ENCODE data around the gene LTBP3. TPM values are rescaled to one million over a fixed set of nuclear protein-coding genes. Genes with fewer than 3 reads are reported as not detected.

LTBP3 gene
- total and polyA plus RNA-seq, 12 donors, result 42.7 to 92.5 (median 72.8) TPM

DNA sequence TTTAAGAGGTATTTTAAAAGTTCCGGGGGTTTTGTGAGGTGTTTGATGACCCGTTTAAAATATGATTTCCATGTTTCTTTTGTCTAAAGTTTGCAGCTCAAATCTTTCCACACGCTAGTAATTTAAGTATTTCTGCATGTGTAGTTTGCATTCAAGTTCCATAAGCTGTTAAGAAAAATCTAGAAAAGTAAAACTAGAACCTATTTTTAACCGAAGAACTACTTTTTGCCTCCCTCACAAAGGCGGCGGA is 59.5 kb downstream of the LTBP3 start:
- H3K27ac ChIP-seq, result peak overlapping the region; percentile 97 to 100 (median 99)
- TF ChIP-seq, protein P1, sequence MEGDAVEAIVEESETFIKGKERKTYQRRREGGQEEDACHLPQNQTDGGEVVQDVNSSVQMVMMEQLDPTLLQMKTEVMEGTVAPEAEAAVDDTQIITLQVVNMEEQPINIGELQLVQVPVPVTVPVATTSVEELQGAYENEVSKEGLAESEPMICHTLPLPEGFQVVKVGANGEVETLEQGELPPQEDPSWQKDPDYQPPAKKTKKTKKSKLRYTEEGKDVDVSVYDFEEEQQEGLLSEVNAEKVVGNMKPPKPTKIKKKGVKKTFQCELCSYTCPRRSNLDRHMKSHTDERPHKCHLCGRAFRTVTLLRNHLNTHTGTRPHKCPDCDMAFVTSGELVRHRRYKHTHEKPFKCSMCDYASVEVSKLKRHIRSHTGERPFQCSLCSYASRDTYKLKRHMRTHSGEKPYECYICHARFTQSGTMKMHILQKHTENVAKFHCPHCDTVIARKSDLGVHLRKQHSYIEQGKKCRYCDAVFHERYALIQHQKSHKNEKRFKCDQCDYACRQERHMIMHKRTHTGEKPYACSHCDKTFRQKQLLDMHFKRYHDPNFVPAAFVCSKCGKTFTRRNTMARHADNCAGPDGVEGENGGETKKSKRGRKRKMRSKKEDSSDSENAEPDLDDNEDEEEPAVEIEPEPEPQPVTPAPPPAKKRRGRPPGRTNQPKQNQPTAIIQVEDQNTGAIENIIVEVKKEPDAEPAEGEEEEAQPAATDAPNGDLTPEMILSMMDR (IDR thresholded peaks at IDR 0.05), result no peak
- H3K4me3 ChIP-seq, result peak overlapping the region; percentile 68 to 88 (median 84)
- no peaks in the 10 kb centered on the region for H3K9me3 ChIP-seq
- no peak for ATAC-seq
- H3K27me3 ChIP-seq, result no peaks in the 10 kb centered on the region
- peaks cover 22 to 46% (median 35%) of the 10 kb centered on the region in 9 donors for H3K4me1 ChIP-seq
- peaks cover 0 to 36% (median 19%) of the 10 kb centered on the region in 9 donors for H3K36me3 ChIP-seq
- intact Hi-C loops (cut with DNase I), result loop anchor here in 2 of 10 donors (2.0 kb wide), 2 partner anchors 78 to 80 kb away; no protein-coding TSS in a partner anchor
- WGBS, 2 donors, result 0% methylated on average over 6 of the region's 6 CpGs
- no peak for DNase-seq

DNA sequence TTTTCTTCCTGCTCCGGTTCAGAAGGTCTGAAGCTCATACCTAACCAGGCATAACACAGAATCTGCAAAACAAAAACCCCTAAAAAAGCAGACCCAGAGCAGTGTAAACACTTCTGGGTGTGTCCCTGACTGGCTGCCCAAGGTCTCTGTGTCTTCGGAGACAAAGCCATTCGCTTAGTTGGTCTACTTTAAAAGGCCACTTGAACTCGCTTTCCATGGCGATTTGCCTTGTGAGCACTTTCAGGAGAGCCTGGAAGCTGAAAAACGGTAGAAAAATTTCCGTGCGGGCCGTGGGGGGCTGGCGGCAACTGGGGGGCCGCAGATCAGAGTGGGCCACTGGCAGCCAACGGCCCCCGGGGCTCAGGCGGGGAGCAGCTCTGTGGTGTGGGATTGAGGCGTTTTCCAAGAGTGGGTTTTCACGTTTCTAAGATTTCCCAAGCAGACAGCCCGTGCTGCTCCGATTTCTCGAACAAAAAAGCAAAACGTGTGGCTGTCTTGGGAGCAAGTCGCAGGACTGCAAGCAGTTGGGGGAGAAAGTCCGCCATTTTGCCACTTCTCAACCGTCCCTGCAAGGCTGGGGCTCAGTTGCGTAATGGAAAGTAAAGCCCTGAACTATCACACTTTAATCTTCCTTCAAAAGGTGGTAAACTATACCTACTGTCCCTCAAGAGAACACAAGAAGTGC is 60.0 kb downstream of the LTBP3 start:
- Histone ChIP-seq H3K4me3 (peak overlapping the region; percentile 68 to 88 (median 84)), H3K27ac (peak overlapping the region; percentile 97 to 100 (median 99)), H3K36me3 (peaks cover 0 to 31% (median 14%) of the 10 kb centered on the region in 9 donors), H3K9me3 (no peaks in the 10 kb centered on the region), H3K4me1 (peaks cover 27 to 48% (median 40%) of the 10 kb centered on the region in 9 donors), H3K27me3 (no peaks in the 10 kb centered on the region)
- TF ChIP-seq, protein P1 (IDR thresholded peaks at IDR 0.05), result no peak
- ATAC-seq, result peak in 6 of 8 donors; percentile 12 to 31 (median 22)
- peak in 1 of 2 donors; percentile 66 for DNase-seq
- 1 to 2% methylated on average over 24 of the region's 24 CpGs for WGBS, 2 donors
- intact Hi-C loops (cut with DNase I), result loop anchor here in 2 of 10 donors (2.0 kb wide), 2 partner anchors 77 to 79 kb away; no protein-coding TSS in a partner anchor

DNA sequence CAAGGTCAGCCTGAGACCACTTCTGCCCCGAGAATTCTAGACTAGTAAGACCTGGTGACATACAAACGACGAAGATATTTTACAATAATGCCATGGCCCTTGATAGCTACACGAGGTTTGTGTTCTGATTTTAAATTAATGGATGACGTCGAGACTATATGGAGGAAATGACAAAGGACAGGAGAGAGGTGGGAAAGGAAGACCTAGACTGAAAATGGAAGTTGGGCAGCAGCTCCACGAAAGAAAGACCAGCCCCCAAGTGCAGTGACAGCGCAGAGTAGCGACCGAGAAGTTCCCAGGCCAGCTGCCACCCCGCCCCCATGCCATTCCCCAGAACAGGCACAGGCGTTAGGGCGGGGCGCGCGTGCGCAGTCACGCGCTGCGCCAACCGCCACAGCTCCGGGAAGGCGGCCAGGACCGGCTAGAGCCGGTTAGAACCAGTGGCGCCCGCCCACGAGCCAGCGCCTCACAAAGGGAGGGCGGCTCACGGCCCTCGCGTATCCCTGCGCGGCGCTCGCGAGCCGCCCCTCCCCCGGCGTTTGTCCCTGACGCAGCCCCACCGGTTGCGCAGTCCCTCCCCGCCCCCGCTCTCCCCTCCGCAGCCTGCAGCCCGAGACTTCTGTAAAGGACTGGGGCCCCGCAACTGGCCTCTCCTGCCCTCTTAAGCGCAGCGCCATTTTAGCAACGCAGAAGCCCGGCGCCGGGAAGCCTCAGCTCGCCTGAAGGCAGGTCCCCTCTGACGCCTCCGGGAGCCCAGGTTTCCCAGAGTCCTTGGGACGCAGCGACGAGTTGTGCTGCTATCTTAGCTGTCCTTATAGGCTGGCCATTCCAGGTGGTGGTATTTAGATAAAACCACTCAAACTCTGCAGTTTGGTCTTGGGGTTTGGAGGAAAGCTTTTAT is 60.8 kb downstream of the LTBP3 start:
- 0 to 1% methylated on average over 55 to 61 of the region's 61 CpGs for whole genome bisulfite sequencing, 2 donors

More for the DNA sequence above, 60.8 kb downstream of the LTBP3 start:
- ATAC-seq, result peak; percentile 77 to 93 (median 85)
- Histone ChIP-seq H3K27me3 (no peaks in the 10 kb centered on the region), H3K4me3 (peak overlapping the region; percentile 68 to 88 (median 84)), H3K36me3 (peaks cover 0 to 24% (median 6%) of the 10 kb centered on the region in 9 donors), H3K9me3 (no peaks in the 10 kb centered on the region), H3K4me1 (peaks cover 34 to 56% (median 47%) of the 10 kb centered on the region in 9 donors), H3K27ac (peak overlapping the region; percentile 97 to 100 (median 99))
- intact Hi-C loops (cut with DNase I), result loop anchor here in 6 of 10 donors (1.0 to 2.0 kb wide), 7 partner anchors 10 to 79 kb away; partner anchors contain the start of gene NEAT1 (in 1 of the 6)
- DNase-seq, result peak; percentile 99
- TF ChIP-seq, protein P1 (IDR thresholded peaks at IDR 0.05), result no peak

All from heart right ventricle (tissue), 16 donors.